ENCODE measurements around the gene KASH5.
"Not testable (repeated sequence)": the region's sequence is repeated elsewhere in the genome, so short reads cannot be mapped to it uniquely, and the experiment has no call there.

The KASH5 gene

GRCh38 chr19:49455773-49456172 is 67.7 kb downstream of the KASH5 start:
- DNase-seq (ENCODE audit: low read depth in 3 of 3) = no peak

GRCh38 chr19:49456326-49456725 is 68.3 kb downstream of the KASH5 start:
- no peak for DNase-seq (ENCODE audit: low read depth in 3 of 3)

DNA sequence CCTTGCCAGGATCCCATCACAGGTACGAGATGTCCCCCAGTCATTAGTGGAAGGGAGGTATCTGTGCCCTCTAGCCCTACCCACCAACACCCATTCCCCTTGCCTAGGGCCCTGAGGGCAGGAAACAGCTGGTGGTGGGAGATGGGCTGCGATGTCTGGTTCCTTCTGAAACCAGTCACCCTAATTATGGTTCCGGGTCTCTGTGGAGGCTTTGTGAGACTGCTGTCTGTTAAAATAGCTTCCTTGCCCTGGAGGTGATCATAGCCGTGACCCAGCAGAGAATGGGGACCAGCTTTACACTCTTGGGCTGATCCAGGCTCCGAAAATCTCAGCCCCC is 70.5 kb downstream of the KASH5 start:
- no peak for DNase-seq (ENCODE audit: low read depth in 3 of 3)

DNA sequence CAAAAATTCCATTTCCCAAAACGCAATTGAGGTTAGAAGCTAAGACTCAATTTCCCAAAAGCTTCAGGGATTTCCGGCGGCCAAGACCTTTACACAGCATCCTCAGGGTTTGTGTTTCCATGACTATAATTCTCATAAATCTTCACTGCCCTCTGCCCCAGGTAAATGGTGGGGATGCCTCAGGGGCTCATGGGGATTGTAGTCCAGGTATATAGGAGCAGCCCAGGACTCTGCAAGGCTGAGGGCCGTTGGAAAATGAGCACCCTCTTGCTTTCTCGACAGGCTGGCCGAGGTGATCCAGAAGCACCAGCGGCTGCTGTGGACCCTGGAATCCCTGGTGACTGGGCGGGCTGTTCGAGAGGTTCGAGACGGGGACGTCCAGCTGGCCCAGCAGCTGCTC is 71.3 kb downstream of the KASH5 start:
- no peak for DNase-seq (ENCODE audit: low read depth in 3 of 3)

DNA sequence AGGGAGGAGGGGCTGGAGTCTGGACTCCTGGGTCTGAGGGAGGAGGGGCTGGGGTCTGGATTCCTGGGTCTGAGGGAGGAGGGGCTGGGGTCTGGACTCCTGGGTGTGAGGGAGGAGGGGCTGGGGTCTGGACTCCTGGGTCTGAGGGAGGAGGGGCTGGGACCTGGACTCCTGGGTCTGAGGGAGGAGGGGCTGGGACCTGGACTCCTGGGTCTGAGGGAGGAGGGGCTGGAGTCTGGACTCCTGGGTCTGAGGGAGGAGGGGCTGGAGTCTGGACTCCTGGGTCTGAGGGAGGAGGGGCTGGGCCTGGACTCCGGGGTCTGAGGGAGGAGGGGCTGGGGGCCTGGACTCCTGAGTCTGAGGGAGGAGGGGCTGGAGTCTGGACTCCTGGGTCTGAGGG is 73.1 kb downstream of the KASH5 start:
- DNase-seq (ENCODE audit: low read depth in 3 of 3) = not testable (repeated sequence)

DNA sequence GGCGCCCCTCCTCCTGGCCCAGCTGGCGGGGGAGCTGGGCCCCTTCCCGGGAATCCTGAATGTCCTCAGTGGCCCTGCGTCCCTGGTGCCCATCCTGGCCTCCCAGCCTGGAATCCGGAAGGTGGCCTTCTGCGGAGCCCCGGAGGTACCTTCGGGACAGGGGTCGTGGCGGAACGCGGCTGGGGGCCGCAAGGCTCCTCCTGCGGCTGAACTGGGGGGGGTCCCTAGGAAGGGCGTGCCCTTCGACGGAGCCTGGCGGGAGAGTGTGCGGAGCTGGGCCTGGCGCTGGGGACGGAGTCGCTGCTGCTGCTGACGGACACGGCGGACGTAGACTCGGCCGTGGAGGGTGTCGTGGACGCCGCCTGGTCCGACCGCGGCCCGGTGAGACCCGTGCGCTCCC is 73.6 kb downstream of the KASH5 start:
- DNase-seq (ENCODE audit: low read depth in 3 of 3) = no peak

GRCh38 chr19:49462492-49462891 is 74.4 kb downstream of the KASH5 start:
- DNase-seq (ENCODE audit: low read depth in 3 of 3) = no peak

- no peak for DNase-seq (ENCODE audit: low read depth in 3 of 3)
Observed at GRCh38 chr19:49463960-49464740, 76.1 kb downstream of the KASH5 start.

GRCh38 chr19:49465371-49465770 is 77.3 kb downstream of the KASH5 start:
- no peak for DNase-seq (ENCODE audit: low read depth in 3 of 3)
